ENCODE data around the gene LRCH4. TPM values are rescaled to one million over a fixed set of nuclear protein-coding genes. Genes with fewer than 3 reads are reported as not detected.
A peak's percentile ranks its signal among the peaks of the same experiment; 100 is the strongest.

The LRCH4 gene
- total and polyA plus RNA-seq, 2 of the 13 experiments (the other 11 are each of a cell fraction or from before 2014, with no cell fraction given): 7.0 to 9.3 TPM

GRCh38 chr7:100546129-100546925 is 39.6 kb downstream of the LRCH4 start (continued):
- TF ChIP-seq ZMAT5 (CRISPR knock-in tag; IDR thresholded peaks at IDR 0.05; ENCODE audit: borderline replicate concordance, low read depth) (no peak), STAT5B (CRISPR knock-in tag; IDR thresholded peaks at IDR 0.05) (0 out of 2 replicates have a peak, but pooled peaks have one; percentile 54), ZNF678 (CRISPR knock-in tag; IDR thresholded peaks at IDR 0.05) (no peak), ZFP90 (CRISPR knock-in tag; IDR thresholded peaks at IDR 0.05; ENCODE audit: borderline replicate concordance) (no peak), ZC3H13 (CRISPR knock-in tag; IDR thresholded peaks at IDR 0.05) (no peak), SALL2 (CRISPR knock-in tag; IDR thresholded peaks at IDR 0.05) (no peak), ZNF264 (CRISPR knock-in tag; IDR thresholded peaks at IDR 0.05) (peak; percentile 92), GTF3A (CRISPR knock-in tag; conservative IDR thresholded peaks at IDR 0.05) (no peak), POLR2A (IDR thresholded peaks at IDR 0.05; ENCODE audit: insufficient read depth in 1 of 2, low read depth in 2 of 2, low read length in 2 of 2) (peak in 1 of 2 experiments; percentile 61; a peak in 3 of 4 replicates), KDM3A (CRISPR knock-in tag; IDR thresholded peaks at IDR 0.05; ENCODE audit: low read depth) (0 out of 2 replicates have a peak, but pooled peaks have one; percentile 23), JUND (CRISPR knock-in tag; IDR thresholded peaks at IDR 0.05) (no peak), TFDP2 (CRISPR knock-in tag; IDR thresholded peaks at IDR 0.05) (no peak), ATRX (CRISPR knock-in tag; IDR thresholded peaks at IDR 0.05; ENCODE audit: borderline replicate concordance) (no peak), ZNF777 (CRISPR knock-in tag; IDR thresholded peaks at IDR 0.05) (no peak; the same call in 1 of the 2 replicates), ZNF567 (CRISPR knock-in tag; IDR thresholded peaks at IDR 0.05; ENCODE audit: borderline replicate concordance) (no peak), ZMAT3 (CRISPR knock-in tag; conservative IDR thresholded peaks at IDR 0.05) (no peak; the same call in 1 of the 2 replicates), MLX (CRISPR knock-in tag; IDR thresholded peaks at IDR 0.05) (peak; percentile 89), CBX2 (IDR thresholded peaks at IDR 0.05; ENCODE audit: low read depth, low read length) (no peak), CBX2 (CRISPR knock-in tag; IDR thresholded peaks at IDR 0.05; ENCODE audit: low read depth) (no peak), IRF1 (CRISPR knock-in tag; IDR thresholded peaks at IDR 0.05; ENCODE audit: low read depth) (no peak), ZNF232 (CRISPR knock-in tag; IDR thresholded peaks at IDR 0.05; ENCODE audit: borderline replicate concordance) (no peak), NFE2 (CRISPR knock-in tag; IDR thresholded peaks at IDR 0.05) (no peak)
- TF ChIP-seq, protein P1, sequence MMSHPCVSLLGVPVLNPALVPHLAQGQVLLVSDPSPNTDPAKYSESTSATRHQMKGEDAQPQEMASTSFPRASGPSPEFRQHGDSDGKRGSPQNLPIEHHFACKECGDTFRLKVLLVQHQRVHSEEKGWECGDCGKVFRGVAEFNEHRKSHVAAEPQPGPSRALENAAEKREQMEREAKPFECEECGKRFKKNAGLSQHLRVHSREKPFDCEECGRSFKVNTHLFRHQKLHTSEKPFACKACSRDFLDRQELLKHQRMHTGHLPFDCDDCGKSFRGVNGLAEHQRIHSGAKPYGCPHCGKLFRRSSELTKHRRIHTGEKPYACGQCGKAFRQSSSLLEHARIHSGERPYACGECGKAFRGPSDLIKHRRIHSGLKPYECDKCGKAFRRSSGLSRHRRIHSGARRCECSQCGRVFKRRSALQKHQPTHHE (CRISPR knock-in tag; IDR thresholded peaks at IDR 0.05; ENCODE audit: borderline replicate concordance): no peak
- TF ChIP-seq, protein P2, sequence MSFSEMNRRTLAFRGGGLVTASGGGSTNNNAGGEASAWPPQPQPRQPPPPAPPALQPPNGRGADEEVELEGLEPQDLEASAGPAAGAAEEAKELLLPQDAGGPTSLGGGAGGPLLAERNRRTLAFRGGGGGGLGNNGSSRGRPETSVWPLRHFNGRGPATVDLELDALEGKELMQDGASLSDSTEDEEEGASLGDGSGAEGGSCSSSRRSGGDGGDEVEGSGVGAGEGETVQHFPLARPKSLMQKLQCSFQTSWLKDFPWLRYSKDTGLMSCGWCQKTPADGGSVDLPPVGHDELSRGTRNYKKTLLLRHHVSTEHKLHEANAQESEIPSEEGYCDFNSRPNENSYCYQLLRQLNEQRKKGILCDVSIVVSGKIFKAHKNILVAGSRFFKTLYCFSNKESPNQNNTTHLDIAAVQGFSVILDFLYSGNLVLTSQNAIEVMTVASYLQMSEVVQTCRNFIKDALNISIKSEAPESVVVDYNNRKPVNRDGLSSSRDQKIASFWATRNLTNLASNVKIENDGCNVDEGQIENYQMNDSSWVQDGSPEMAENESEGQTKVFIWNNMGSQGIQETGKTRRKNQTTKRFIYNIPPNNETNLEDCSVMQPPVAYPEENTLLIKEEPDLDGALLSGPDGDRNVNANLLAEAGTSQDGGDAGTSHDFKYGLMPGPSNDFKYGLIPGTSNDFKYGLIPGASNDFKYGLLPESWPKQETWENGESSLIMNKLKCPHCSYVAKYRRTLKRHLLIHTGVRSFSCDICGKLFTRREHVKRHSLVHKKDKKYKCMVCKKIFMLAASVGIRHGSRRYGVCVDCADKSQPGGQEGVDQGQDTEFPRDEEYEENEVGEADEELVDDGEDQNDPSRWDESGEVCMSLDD (CRISPR knock-in tag; IDR thresholded peaks at IDR 0.05; ENCODE audit: borderline replicate concordance): no peak; the same call in 1 of the 2 replicates

All from HepG2 (cell line).